MCF 10A (cell line): ENCODE data around the gene CCR5AS.

Experiments
- BruUV-seq: library from RNA; stranded (reverse); fragments of 400-500 nt; replicated peaks from 2 replicates; lab custom pipeline; 2021; lab: Mats Ljungman, UMichigan
- CTCF ChIA-PET: fragments of 300-600 bp; sonication (Branson Sonifier 250); formaldehyde crosslinking; extraction: SDS; loops from one replicate; lab custom pipeline; 2021; ENCODE audit warnings: antibody characterized with exemption, inconsistent platforms; lab: Yijun Ruan, JAX
- POLR2A ChIA-PET: fragments of 300-600, 350-650 bp; sonication (Branson Sonifier 250); formaldehyde crosslinking; extraction: SDS; loops from one replicate; lab custom pipeline; 2020; ENCODE audit warnings: antibody characterized with exemption, inconsistent platforms; lab: Yijun Ruan, JAX
- DNase-seq: peaks from one replicate; pipeline ENCODE4 v3.0.0-alpha.2; 2018; ENCODE audit not compliant: unreplicated experiment
- H3K27ac Mint-ChIP-seq: one replicate; pipeline ENCODE4 v1.8.0; 2022; ENCODE audit warnings: mild to moderate bottlenecking, low read depth, mixed read lengths; ENCODE audit not compliant: unreplicated experiment
- H3K27me3 Mint-ChIP-seq: one replicate; pipeline ENCODE4 v1.8.0; 2022; ENCODE audit warnings: mixed read lengths; ENCODE audit not compliant: insufficient read depth, unreplicated experiment
- H3K36me3 Mint-ChIP-seq: one replicate; pipeline ENCODE4 v1.8.0; 2022; ENCODE audit warnings: mild to moderate bottlenecking, moderate library complexity, mixed read lengths; ENCODE audit not compliant: insufficient read depth, unreplicated experiment
- H3K4me1 Mint-ChIP-seq: one replicate; pipeline ENCODE4 v1.8.0; 2022; ENCODE audit warnings: mixed read lengths; ENCODE audit not compliant: insufficient read depth, unreplicated experiment
- H3K4me3 Mint-ChIP-seq: one replicate; pipeline ENCODE4 v1.8.0; 2022; ENCODE audit warnings: mild to moderate bottlenecking, moderate library complexity, mixed read lengths; ENCODE audit not compliant: unreplicated experiment
- H3K9me3 Mint-ChIP-seq: one replicate; pipeline ENCODE4 v1.8.0; 2022; ENCODE audit warnings: mixed read lengths; ENCODE audit not compliant: unreplicated experiment
- CTCF ChIP-seq: fragments of 200-600 bp; IDR thresholded peaks from one replicate; pipeline ENCODE4 v1.8.0; 2022; ENCODE audit warnings: antibody characterized with exemption, mild to moderate bottlenecking; ENCODE audit not compliant: unreplicated experiment
- intact Hi-C: fragments of 100-400 bp; cut with micrococcal nuclease; formaldehyde crosslinking; loops from 2 replicates; pipeline ENCODE4 v1.14.1; 2022

Gene CCR5AS

GRCh38 chr3:46406788-46407611 lies at the start of gene CCR5AS, which contains the start of gene CCRL2:
CCR5AS (minus strand) TSS chr3:46407066.
CCRL2 (plus strand) TSS chr3:46407259; CDS start chr3:46408080, 821 bp downstream.
- no peaks in the 10 kb centered on the region for H3K4me1 Mint-ChIP-seq
- BruUV-seq = no TSS peak
- ChIA-PET POLR2A (no interaction called here), CTCF (interaction anchor here (0.6 to 0.8 kb wide), 3 partner anchors 14 to 1015 kb away, joined by 3 to 4 read pairs (median 3); no protein-coding TSS in a partner anchor)
- no peak within 1 kb of the TSS for H3K4me3 Mint-ChIP-seq
- DNase-seq = no peak
- H3K27ac Mint-ChIP-seq = no peak within 1 kb of the TSS
- H3K36me3 Mint-ChIP-seq = no peaks in the 10 kb centered on the region
- TF ChIP-seq CTCF = no peak
- no peaks in the 10 kb centered on the region for H3K9me3 Mint-ChIP-seq
- intact Hi-C loops = no loop called here
- H3K27me3 Mint-ChIP-seq = no peaks in the 10 kb centered on the region

- BruUV-seq = no TSS peak
- ChIA-PET CTCF (no interaction called here), POLR2A (no interaction called here)
- Mint-ChIP-seq H3K27ac (no peak overlapping the region), H3K4me1 (no peaks in the 10 kb centered on the region), H3K36me3 (no peaks in the 10 kb centered on the region), H3K4me3 (no peak overlapping the region), H3K9me3 (peaks cover 6% of the 10 kb centered on the region), H3K27me3 (peaks cover 60% of the 10 kb centered on the region)
- DNase-seq = no peak
- no peak for TF ChIP-seq CTCF
- intact Hi-C loops = no loop called here
These were observed 49.3 kb upstream of the CCR5AS start for GRCh38 chr3:46456118-46456517.

- no TSS peak for BruUV-seq
- POLR2A ChIA-PET = no interaction called here
These were observed 48.6 kb upstream of the CCR5AS start for GRCh38 chr3:46455231-46456115.

More at GRCh38 chr3:46455231-46456115, 48.6 kb upstream of the CCR5AS start:
- intact Hi-C loops = no loop called here
- no peak for DNase-seq
- H3K27ac Mint-ChIP-seq = no peak overlapping the region
- H3K9me3 Mint-ChIP-seq = peaks cover 3% of the 10 kb centered on the region
- no peak overlapping the region for H3K4me3 Mint-ChIP-seq
- TF ChIP-seq CTCF = no peak
- H3K4me1 Mint-ChIP-seq = no peaks in the 10 kb centered on the region
- peaks cover 60% of the 10 kb centered on the region for H3K27me3 Mint-ChIP-seq
- H3K36me3 Mint-ChIP-seq = no peaks in the 10 kb centered on the region
- CTCF ChIA-PET = no interaction called here
